ENCODE data around the gene INPP5A. TPM values are rescaled to one million over a fixed set of nuclear protein-coding genes. Genes with fewer than 3 reads are reported as not detected.

INPP5A gene
- total RNA-seq, 3 donors from 2014 or later = 5.8 to 8.8 (median 6.9) TPM

DNA sequence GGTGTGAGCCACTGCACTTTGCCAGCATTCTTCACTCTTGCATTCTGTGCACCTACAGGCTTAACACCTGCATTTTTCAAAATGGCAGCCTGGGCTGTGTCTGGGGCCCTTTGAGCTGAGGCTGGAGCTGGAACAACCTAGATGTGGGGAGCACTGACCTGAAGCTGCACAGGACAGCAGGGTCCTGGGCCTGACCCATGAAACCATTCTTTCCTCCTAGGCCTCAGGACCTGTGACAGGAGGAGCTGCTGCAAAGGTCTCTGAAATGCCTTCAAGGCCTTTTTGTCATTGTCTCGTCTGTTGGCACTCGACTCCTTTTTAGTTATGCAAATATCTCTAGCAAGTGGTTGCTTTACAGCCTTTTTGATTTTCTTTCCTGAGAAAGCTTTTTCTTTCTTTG, 82.3 kb downstream of the INPP5A start:
- DNase-seq = no peak
- H3K4me1 Mint-ChIP-seq (ENCODE audit: low read depth) = peaks cover 16% of the 10 kb centered on the region
- H3K27me3 Mint-ChIP-seq (ENCODE audit: low read depth) = no peaks in the 10 kb centered on the region

DNA sequence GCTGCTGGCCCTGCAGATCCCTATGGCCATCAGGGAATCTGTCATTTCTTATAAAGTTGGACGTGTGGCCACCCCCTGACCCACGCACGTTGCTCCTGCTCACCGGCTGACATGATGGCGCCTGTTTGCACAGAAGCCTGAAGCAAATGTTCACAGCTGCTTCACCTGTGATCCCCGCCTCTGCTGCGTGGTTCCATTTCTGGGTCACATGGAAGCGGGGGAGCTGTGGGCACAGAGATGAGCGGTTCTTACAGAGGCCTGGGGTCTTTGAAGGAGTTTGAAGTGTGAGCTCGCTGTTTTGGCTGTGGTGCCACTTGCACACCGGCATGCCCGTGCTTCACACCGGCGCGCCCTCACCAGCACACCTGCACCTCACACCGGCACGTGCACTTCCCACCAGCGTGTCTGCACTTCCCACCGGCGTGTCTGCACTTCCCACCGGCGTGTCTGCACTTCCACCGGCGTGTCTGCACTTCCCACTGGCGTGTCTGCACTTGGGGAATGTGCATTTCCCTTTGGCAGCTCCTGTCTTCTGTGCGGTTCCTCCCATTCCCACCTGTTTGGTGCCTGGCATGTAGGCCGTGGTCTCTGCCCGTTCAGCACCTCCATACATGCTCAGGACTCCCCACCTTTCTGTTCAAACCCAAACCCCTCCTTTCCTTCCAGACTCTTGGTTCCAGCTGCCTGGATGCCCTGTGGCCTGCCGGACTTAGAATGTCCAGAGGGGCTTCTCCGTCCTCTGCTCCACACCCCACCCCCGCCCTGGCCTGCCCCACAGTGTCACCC, 86.7 kb downstream of the INPP5A start:
- DNase-seq (no peak), ATAC-seq (no peak)
- Mint-ChIP-seq H3K27me3 (ENCODE audit: low read depth) (no peaks in the 10 kb centered on the region), H3K4me3 (no peak overlapping the region), H3K9me3 (peaks cover 9% of the 10 kb centered on the region), H3K36me3 (ENCODE audit: insufficient read depth) (peaks cover 3% of the 10 kb centered on the region), H3K4me1 (ENCODE audit: low read depth) (peaks cover 19% of the 10 kb centered on the region)

More for the DNA sequence above, 82.3 kb downstream of the INPP5A start:
- Mint-ChIP-seq H3K9me3 (peaks cover 16% of the 10 kb centered on the region), H3K36me3 (ENCODE audit: insufficient read depth) (peaks cover 21% of the 10 kb centered on the region), H3K4me3 (no peak overlapping the region)
- no peak for ATAC-seq

DNA sequence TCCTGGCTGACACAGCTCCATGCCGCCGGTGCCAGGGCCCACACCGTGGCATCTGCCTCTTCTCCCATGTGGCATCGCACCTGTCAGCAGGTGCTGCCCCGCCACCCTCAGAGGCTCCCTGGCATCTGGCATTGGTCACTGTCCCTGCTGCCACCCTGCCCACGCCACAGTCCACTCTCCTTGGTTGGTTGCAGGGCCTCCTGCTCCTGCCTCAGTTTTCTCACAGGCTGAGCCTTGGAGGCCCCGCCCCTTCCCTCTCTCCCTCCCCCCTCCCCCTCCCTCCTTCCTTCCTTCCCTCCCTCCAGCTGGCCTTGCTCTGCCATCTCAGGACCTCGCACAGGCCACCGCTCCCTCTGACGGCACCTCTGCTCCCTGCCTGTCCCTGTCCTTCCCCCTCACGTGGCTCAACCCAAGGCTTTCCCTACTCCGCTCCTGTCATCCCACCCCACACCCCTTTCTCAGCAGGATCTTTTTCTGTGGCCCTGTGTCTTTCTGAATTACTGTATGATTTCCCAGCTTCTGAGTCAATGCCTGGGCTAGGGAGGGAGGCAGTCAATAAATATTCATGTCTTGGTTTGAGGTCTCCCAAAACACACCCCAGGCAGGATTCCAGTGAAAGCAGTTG, 87.4 kb downstream of the INPP5A start:
- peaks cover 9% of the 10 kb centered on the region for H3K9me3 Mint-ChIP-seq
- no peak overlapping the region for H3K4me3 Mint-ChIP-seq
- H3K36me3 Mint-ChIP-seq (ENCODE audit: insufficient read depth) = peaks cover 3% of the 10 kb centered on the region
- H3K4me1 Mint-ChIP-seq (ENCODE audit: low read depth) = peaks cover 27% of the 10 kb centered on the region
- ATAC-seq (no peak), DNase-seq (no peak)
- H3K27me3 Mint-ChIP-seq (ENCODE audit: low read depth) = no peaks in the 10 kb centered on the region

DNA sequence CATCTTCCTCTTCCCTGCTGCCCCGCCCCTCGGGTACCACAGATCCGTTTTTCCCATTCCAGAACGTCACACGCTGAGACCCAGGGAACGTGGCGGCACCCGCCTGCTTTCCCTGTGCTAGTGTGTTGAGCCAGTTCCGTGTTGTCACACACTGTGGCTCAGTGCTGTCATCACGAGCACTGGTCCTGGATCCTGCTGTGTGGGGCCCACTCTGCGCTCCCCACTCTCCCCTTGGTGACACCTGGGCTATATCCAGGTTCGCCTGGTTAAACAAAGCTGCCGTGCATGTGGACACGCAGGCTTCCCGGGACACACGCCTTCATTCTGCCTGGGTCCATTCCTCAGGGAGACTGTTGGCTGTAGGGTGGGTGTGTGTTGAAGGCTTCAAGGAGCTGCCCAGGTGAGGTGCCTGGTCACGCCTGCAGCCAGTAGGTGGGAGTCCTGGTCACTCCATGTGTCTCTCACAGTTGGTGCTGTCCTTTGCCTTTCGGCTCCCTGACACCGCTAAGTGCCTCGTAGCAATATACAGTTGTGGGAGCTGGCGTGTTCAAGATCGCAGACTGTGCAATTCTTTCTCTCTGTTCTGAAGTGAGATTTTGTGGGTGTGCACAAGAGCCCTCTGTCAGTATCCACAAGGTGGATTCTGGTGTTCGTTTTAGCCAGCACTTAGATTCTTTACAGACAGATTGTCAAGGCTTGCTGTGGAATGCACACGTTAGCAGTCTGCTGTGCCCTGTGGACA, 88.6 kb downstream of the INPP5A start:
- H3K27me3 Mint-ChIP-seq (ENCODE audit: low read depth) = no peaks in the 10 kb centered on the region
- DNase-seq (no peak), ATAC-seq (no peak)
- peaks cover 29% of the 10 kb centered on the region for H3K4me1 Mint-ChIP-seq (ENCODE audit: low read depth)
- peaks cover 5% of the 10 kb centered on the region for H3K9me3 Mint-ChIP-seq
- H3K36me3 Mint-ChIP-seq (ENCODE audit: insufficient read depth) = no peaks in the 10 kb centered on the region
- no peak overlapping the region for H3K4me3 Mint-ChIP-seq

DNA sequence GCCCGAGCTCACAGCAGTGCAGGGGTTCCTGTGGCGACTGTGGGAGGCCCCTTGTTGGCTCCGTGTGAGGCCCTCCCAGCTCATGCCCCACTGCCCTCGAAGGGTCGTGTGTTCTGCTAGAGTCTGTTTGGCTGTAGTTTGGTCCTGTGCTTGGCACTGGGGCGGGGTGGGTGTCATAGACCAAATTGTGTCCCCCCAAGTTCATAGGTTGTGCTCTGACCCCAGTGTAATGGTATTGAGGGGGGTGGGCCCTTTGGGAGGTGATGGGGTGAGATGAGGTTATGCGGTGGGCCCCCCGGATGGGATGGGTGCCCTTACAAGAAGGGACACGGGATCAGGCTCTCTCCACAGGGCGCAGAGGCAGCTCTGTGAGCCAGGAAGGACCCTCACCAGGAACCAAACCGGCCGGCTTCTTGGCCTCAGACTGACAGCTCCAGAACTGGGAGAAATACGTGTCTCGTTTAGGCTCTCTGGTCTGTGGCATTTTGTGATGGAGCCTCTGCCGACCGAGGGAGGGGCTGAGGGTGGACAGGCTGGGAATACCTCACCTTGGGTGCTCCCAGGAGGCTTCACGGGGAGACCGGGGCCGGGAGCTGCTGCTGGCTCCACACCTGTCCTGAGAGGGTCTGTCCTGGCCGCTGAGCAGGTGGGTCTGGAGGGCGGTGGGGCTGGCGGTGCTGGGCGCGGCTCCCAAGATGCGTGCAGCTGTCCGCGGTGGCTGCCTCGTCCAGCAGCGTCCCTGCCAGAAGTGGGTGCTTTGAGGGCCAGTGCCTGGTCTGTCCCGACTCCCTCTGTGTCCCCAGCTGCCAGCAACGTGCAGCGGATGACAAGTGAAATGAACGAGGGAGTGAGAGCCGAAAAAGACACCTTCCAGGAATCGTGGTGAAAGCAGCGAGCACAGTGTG, 89.4 kb downstream of the INPP5A start:
- ATAC-seq (no peak), DNase-seq (no peak)
- H3K9me3 Mint-ChIP-seq = no peaks in the 10 kb centered on the region
- no peaks in the 10 kb centered on the region for H3K27me3 Mint-ChIP-seq (ENCODE audit: low read depth)
- no peaks in the 10 kb centered on the region for H3K36me3 Mint-ChIP-seq (ENCODE audit: insufficient read depth)
- H3K4me3 Mint-ChIP-seq = no peak overlapping the region
- H3K4me1 Mint-ChIP-seq (ENCODE audit: low read depth) = peaks cover 29% of the 10 kb centered on the region

DNA sequence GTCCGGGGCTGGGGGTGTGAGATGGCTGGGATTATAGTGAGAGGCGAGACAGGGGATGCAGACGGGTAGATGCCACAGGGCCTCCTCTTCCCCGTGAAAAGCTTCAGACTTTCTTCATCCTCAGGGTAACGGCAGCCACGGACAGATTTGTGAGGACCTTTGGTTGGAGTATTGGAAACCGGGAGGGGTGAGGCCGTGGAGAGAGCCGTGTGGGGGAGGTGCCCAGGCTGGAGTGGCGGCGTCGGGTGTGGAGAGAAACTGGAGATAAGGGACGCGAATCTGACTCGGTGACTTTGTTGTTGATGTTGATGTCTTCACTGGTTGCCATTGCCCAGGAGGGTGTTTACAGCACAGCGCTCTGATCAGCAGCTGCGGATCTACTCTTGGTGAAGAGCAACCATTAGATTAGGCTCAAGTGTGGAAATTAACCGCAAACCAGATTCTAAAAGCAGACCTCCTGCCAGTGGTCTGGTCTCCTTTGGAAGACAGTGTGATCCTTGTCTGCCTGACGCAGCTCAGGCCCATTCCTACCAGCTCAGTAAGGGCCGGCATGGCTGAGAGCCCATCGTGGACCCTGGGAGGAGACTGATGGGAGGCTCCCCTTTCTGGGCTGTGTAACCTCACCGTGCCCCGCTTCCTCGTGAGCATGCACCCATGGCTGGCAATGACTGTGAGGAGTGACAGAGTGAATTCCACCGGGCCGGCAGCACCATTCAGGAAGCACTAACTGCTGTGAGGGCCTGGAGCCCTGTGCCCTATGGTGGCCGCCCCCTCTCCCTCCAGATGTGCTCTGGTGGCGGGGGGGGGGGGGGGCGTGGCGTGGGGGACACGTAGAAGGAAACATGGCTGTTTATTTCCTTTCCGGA, 90.3 kb downstream of the INPP5A start:
- Mint-ChIP-seq H3K36me3 (ENCODE audit: insufficient read depth) (no peaks in the 10 kb centered on the region), H3K4me1 (ENCODE audit: low read depth) (peaks cover 29% of the 10 kb centered on the region), H3K27me3 (ENCODE audit: low read depth) (no peaks in the 10 kb centered on the region), H3K4me3 (no peak overlapping the region), H3K9me3 (no peaks in the 10 kb centered on the region)
- peak; percentile 32 to 44 for ATAC-seq
- no peak for DNase-seq

DNA sequence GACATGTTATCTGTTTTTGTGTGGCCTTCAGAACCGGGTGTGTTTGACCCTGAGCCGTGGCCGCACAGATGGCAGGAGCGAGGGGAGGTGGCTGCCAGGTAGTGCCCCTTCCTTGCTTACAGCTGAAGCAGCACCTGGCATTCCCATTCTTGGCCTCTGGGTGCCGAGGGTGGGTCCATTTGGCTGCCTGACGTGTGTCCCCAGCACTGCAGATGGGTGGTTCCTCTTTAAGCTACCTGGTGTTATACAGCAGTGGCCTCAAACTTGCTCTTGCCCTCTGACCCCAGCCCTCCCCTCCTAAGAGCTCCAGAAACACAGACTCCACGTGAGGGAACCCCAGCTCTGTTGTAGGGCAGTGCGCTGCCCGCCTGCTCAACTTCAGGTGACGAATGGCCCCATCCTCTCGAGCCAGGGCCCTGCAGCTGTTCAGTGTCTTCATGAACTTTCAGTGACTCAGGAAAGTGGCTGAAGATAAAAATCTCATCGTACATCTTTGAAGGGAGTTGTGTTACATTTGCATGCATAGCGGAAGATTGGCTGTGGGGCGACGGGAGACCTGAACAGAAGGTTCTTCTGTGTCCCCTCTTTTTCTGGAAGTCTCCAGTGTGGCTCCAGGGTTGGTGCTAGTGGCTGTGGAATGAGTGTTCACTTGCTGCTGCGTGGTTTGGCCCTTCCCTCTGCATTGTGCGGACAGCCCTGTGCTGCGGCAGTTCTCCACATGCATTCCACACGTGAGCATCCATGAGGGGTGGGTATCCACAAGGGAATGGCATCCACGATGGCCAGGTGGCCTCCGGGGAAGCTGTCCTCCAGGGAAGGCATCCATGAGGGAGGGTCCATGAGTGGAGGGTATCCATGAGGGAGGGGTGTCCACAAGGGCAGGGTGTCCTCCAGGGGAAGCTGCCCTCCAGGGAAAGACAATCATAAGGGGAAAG, 91.6 kb downstream of the INPP5A start:
- H3K9me3 Mint-ChIP-seq = no peaks in the 10 kb centered on the region
- peaks cover 34% of the 10 kb centered on the region for H3K4me1 Mint-ChIP-seq (ENCODE audit: low read depth)

DNA sequence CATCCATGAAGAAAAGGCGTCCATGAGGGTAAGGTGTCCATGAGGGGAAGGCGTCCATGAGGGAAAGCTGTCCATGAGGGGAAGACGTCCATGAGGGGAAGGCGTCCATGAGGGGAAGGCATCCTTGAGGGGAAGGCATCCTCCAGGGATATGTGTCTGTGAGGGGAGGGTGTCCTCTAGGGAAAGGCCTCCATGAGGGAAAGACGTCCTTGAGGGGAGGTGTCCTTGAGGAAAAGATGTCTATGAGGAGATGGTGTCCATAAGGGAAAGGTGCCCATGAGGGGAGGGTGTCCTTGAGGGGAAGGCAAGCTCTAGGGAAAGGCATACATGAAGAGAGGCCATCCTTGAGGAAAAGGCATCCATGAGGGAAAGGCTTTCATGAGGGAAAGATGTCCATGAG, 92.6 kb downstream of the INPP5A start:
- peaks cover 39% of the 10 kb centered on the region for H3K4me1 Mint-ChIP-seq (ENCODE audit: low read depth)
- ATAC-seq = no peak

More for the DNA sequence above, 91.6 kb downstream of the INPP5A start:
- Mint-ChIP-seq H3K4me3 (no peak overlapping the region), H3K27me3 (ENCODE audit: low read depth) (no peaks in the 10 kb centered on the region), H3K36me3 (ENCODE audit: insufficient read depth) (no peaks in the 10 kb centered on the region)
- DNase-seq (no peak), ATAC-seq (no peak)

DNA sequence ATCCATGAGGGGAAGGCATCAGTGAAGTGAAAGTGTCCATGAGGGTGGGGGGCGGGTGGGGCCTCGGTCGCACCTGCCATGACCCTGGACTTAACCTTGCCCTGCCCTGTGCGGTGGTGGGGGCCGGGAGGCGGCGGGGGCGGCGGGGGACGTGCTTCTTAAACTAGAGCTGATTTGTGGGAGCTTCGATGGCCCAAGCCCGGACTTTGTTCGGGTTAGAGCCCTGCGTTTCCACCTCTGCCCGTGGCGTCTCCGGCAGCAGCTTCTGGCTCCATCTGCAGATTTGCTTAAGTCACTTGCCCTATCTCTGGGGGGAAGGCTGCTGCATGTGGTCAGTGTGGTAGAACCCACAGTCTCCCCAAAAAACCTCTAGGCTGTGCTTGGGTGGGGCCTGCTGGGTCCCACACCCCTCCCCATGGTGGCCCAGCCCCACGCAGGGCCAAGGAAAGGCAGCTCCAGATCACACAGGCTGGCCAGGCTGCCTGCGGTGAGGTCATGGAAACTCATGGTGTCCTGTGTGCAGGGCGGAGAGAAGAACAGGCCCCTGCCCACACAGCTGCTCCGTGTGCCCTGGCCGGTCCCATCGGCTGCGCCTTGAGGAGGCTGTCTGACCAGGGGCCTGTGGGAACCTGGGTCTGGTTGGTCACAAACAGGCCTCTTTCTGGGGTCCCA, 93.2 kb downstream of the INPP5A start:
- no peak overlapping the region for H3K4me3 Mint-ChIP-seq
- ATAC-seq = no peak

More for the DNA sequence above, 92.6 kb downstream of the INPP5A start:
- no peaks in the 10 kb centered on the region for H3K36me3 Mint-ChIP-seq (ENCODE audit: insufficient read depth)
- H3K4me3 Mint-ChIP-seq = no peak overlapping the region
- H3K9me3 Mint-ChIP-seq = no peaks in the 10 kb centered on the region
- no peaks in the 10 kb centered on the region for H3K27me3 Mint-ChIP-seq (ENCODE audit: low read depth)
- DNase-seq = no peak

DNA sequence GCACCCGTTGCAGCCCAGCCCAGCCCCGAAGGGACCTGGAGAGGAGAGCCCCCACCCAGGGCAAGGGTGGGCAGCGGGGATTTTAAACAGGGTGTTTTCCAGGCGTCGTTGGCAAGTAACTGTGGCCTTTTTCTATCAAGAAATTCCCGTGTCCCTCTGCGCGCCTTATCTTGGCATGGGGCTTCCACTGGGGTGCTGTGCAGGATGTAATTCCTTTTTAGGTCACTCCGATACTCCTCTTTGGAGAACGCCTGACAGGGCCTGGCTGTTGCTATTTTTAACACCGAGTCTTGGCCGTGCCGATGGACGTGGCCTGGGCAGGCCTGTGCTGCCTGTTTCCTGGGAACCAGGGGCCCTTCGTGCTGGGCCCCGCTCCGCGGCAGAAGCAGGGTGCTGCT, 93.8 kb downstream of the INPP5A start:
- Mint-ChIP-seq H3K27me3 (ENCODE audit: low read depth) (no peaks in the 10 kb centered on the region), H3K36me3 (ENCODE audit: insufficient read depth) (no peaks in the 10 kb centered on the region), H3K4me3 (no peak overlapping the region), H3K4me1 (ENCODE audit: low read depth) (peaks cover 36% of the 10 kb centered on the region), H3K9me3 (no peaks in the 10 kb centered on the region)
- DNase-seq (no peak), ATAC-seq (no peak)

More for the DNA sequence above, 93.2 kb downstream of the INPP5A start:
- no peaks in the 10 kb centered on the region for H3K36me3 Mint-ChIP-seq (ENCODE audit: insufficient read depth)
- DNase-seq = no peak
- H3K27me3 Mint-ChIP-seq (ENCODE audit: low read depth) = no peaks in the 10 kb centered on the region
- H3K4me1 Mint-ChIP-seq (ENCODE audit: low read depth) = peaks cover 38% of the 10 kb centered on the region
- no peaks in the 10 kb centered on the region for H3K9me3 Mint-ChIP-seq

DNA sequence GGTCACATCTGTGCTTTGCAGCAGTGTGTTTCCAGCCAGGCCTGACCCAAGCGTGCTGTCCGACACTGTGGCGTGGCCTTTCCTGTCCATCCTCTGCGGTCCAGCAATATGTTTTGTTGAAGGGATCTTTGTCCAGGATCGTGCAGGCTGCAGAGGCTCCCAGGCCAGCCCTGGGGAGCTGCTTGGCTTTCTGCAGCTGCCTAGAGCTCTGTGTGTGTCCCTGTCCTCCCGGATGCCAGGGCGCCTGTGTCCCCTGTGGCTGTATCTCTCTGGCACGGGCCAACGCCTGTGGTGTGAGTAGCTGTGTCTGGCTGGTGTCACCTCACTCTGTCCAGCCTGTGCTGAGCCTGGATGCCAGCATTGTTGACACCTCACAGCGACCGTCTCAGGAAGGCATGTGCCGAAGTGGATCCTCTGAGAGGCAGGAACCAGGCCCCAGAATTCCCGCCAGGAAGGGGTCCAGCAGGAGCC, 94.5 kb downstream of the INPP5A start:
- no peaks in the 10 kb centered on the region for H3K27me3 Mint-ChIP-seq (ENCODE audit: low read depth)
- H3K36me3 Mint-ChIP-seq (ENCODE audit: insufficient read depth) = no peaks in the 10 kb centered on the region
- DNase-seq (no peak), ATAC-seq (no peak)
- no peaks in the 10 kb centered on the region for H3K9me3 Mint-ChIP-seq
- H3K4me1 Mint-ChIP-seq (ENCODE audit: low read depth) = peaks cover 37% of the 10 kb centered on the region
- no peak overlapping the region for H3K4me3 Mint-ChIP-seq
